Measurements from ENCODE around the gene USP47. TPM values are rescaled to one million over a fixed set of nuclear protein-coding genes. Genes with fewer than 3 reads are reported as not detected.
A peak's percentile ranks its signal among the peaks of the same experiment; 100 is the strongest.

USP47 gene
- total RNA-seq, 2 experiments from 2014 or later: 42.2 to 44.1 TPM

GRCh38 chr11:11847082-11847481, 5.3 kb downstream of the USP47 start:
- Histone ChIP-seq H3K27ac (ENCODE audit: low read depth, low read length, poor library complexity, severe bottlenecking) (no peak overlapping the region), H3K4me2 (ENCODE audit: low read length) (no peak overlapping the region), H3K79me2 (ENCODE audit: insufficient read depth, low read depth, low read length) (peaks cover 100% of the 10 kb centered on the region), H3K9me3 (ENCODE audit: low read length) (no peaks in the 10 kb centered on the region), H3K9me2 (ENCODE audit: insufficient read depth, low read length) (no peaks in the 10 kb centered on the region), H3K4me3 (ENCODE audit: low read depth, low read length, poor library complexity, severe bottlenecking) (no peak overlapping the region), H2AFZ (ENCODE audit: low read length) (no peak overlapping the region), H3K36me3 (ENCODE audit: insufficient read depth, low read length) (0 out of 2 replicates have a peak, but pooled peaks cover 4% of the 10 kb centered on the region), H3K4me1 (ENCODE audit: insufficient read depth, low read length, poor library complexity, severe bottlenecking) (peaks cover 37% of the 10 kb centered on the region), H4K20me1 (ENCODE audit: insufficient read depth, low read length) (peaks cover 64% of the 10 kb centered on the region)
- no TSS peak for BruUV-seq (replicated peaks)
- CTCF ChIA-PET (ENCODE audit: unreplicated experiment): no interaction called here
- POLR2A ChIA-PET: interaction anchor here (0.6 to 1.4 kb wide), 6 partner anchors 10 to 84 kb away, joined by 3 to 6 read pairs (median 4); no protein-coding TSS in a partner anchor
- intact Hi-C loops (cut with micrococcal nuclease; ENCODE audit: unreplicated experiment): no loop called here
- no peak for DNase-seq (ENCODE audit: low spot score)
- TF ChIP-seq EZH2phosphoT487 (IDR thresholded peaks at IDR 0.05; ENCODE audit: borderline replicate concordance, low read depth, low read length) (no peak), CTCF (conservative IDR thresholded peaks at IDR 0.05; ENCODE audit: low read length) (no peak)

- no peaks in the 10 kb centered on the region for H3K9me2 ChIP-seq (ENCODE audit: insufficient read depth, low read length)
- intact Hi-C loops (cut with micrococcal nuclease; ENCODE audit: unreplicated experiment): loop anchor here (2.0 kb wide), 1 partner anchor 50 kb away; no protein-coding TSS in a partner anchor
- H3K4me1 ChIP-seq (ENCODE audit: insufficient read depth, low read length, poor library complexity, severe bottlenecking): peaks cover 31% of the 10 kb centered on the region
- no peak overlapping the region for H2AFZ ChIP-seq (ENCODE audit: low read length)
- peaks cover 50% of the 10 kb centered on the region for H4K20me1 ChIP-seq (ENCODE audit: insufficient read depth, low read length)
- peaks cover 4% of the 10 kb centered on the region; the same call in 1 of the 2 replicates for H3K36me3 ChIP-seq (ENCODE audit: insufficient read depth, low read length)
- peaks cover 100% of the 10 kb centered on the region for H3K79me2 ChIP-seq (ENCODE audit: insufficient read depth, low read depth, low read length)
- H3K27ac ChIP-seq (ENCODE audit: low read depth, low read length, poor library complexity, severe bottlenecking): no peak overlapping the region
- no TSS peak for BruUV-seq (replicated peaks)
- H3K4me2 ChIP-seq (ENCODE audit: low read length): peak overlapping the region; percentile 27; the same call in 1 of the 2 replicates
- ChIA-PET POLR2A (interaction anchor here (0.6 to 0.7 kb wide), 2 partner anchors 19 to 50 kb away, joined by 3 to 4 read pairs; no protein-coding TSS in a partner anchor), CTCF (ENCODE audit: unreplicated experiment) (no interaction called here)
- no peak overlapping the region for H3K4me3 ChIP-seq (ENCODE audit: low read depth, low read length, poor library complexity, severe bottlenecking)
- no peaks in the 10 kb centered on the region for H3K9me3 ChIP-seq (ENCODE audit: low read length)
- peak; percentile 74 for DNase-seq (ENCODE audit: low spot score)
- peak; percentile 92 for TF ChIP-seq CTCF (conservative IDR thresholded peaks at IDR 0.05; ENCODE audit: low read length)
- no peak for TF ChIP-seq EZH2phosphoT487 (IDR thresholded peaks at IDR 0.05; ENCODE audit: borderline replicate concordance, low read depth, low read length)
These were observed 7.3 kb downstream of the USP47 start for GRCh38 chr11:11848891-11849746.

- no peak overlapping the region for H3K4me3 ChIP-seq (ENCODE audit: low read depth, low read length, poor library complexity, severe bottlenecking)
- no TSS peak for BruUV-seq (replicated peaks)
- no peaks in the 10 kb centered on the region for H3K9me3 ChIP-seq (ENCODE audit: low read length)
- intact Hi-C loops (cut with micrococcal nuclease; ENCODE audit: unreplicated experiment): no loop called here
- H2AFZ ChIP-seq (ENCODE audit: low read length): no peak overlapping the region
- POLR2A ChIA-PET: no interaction called here
- peaks cover 100% of the 10 kb centered on the region for H3K79me2 ChIP-seq (ENCODE audit: insufficient read depth, low read depth, low read length)
- DNase-seq (ENCODE audit: low spot score): no peak
- peaks cover 16% of the 10 kb centered on the region for H3K4me1 ChIP-seq (ENCODE audit: insufficient read depth, low read length, poor library complexity, severe bottlenecking)
- CTCF ChIA-PET (ENCODE audit: unreplicated experiment): no interaction called here
- peaks cover 4% of the 10 kb centered on the region; the same call in 1 of the 2 replicates for H3K36me3 ChIP-seq (ENCODE audit: insufficient read depth, low read length)
- no peaks in the 10 kb centered on the region for H3K9me2 ChIP-seq (ENCODE audit: insufficient read depth, low read length)
- TF ChIP-seq CTCF (conservative IDR thresholded peaks at IDR 0.05; ENCODE audit: low read length): no peak
- TF ChIP-seq EZH2phosphoT487 (IDR thresholded peaks at IDR 0.05; ENCODE audit: borderline replicate concordance, low read depth, low read length): no peak
- no peak overlapping the region for H3K27ac ChIP-seq (ENCODE audit: low read depth, low read length, poor library complexity, severe bottlenecking)
- no peak overlapping the region for H3K4me2 ChIP-seq (ENCODE audit: low read length)
- peaks cover 35% of the 10 kb centered on the region for H4K20me1 ChIP-seq (ENCODE audit: insufficient read depth, low read length)
These were observed 8.9 kb downstream of the USP47 start for GRCh38 chr11:11850668-11851067.
